ENCODE results near the gene RNF213.
"Not testable (repeated sequence)": the region's sequence is repeated elsewhere in the genome, so short reads cannot be mapped to it uniquely, and the experiment has no call there.

The RNF213 gene

GRCh38 chr17:80328634-80329380 lies 68.2 kb downstream of the RNF213 start:
- no peak for DNase-seq
- intact Hi-C loops (cut with DNase I) = no loop called here

- DNase-seq; intact Hi-C loops (cut with DNase I): not testable (repeated sequence)
Measured at GRCh38 chr17:80329421-80329820, 68.8 kb downstream of the RNF213 start.

GRCh38 chr17:80330276-80330675 lies 69.6 kb downstream of the RNF213 start:
- no peak for DNase-seq
- intact Hi-C loops (cut with DNase I) = no loop called here

- DNase-seq; intact Hi-C loops (cut with DNase I): not testable (repeated sequence)
Measured at GRCh38 chr17:80330938-80331337, 70.3 kb downstream of the RNF213 start.

- intact Hi-C loops (cut with DNase I) = no loop called here
- DNase-seq = no peak
Measured at GRCh38 chr17:80331820-80332219, 71.2 kb downstream of the RNF213 start.

- intact Hi-C loops (cut with DNase I) = no loop called here
- DNase-seq = no peak
Measured at GRCh38 chr17:80337195-80337895, 76.7 kb downstream of the RNF213 start.

GRCh38 chr17:80339118-80339517 lies 78.5 kb downstream of the RNF213 start:
- no peak for DNase-seq
- intact Hi-C loops (cut with DNase I) = no loop called here

- DNase-seq = no peak
- intact Hi-C loops (cut with DNase I) = no loop called here
Measured at GRCh38 chr17:80339731-80340456, 79.2 kb downstream of the RNF213 start.

- intact Hi-C loops (cut with DNase I) = no loop called here
- no peak for DNase-seq
Measured at GRCh38 chr17:80345321-80345720, 84.7 kb downstream of the RNF213 start.

- no peak for DNase-seq
- intact Hi-C loops (cut with DNase I) = no loop called here
Measured at GRCh38 chr17:80345841-80346497, 85.3 kb downstream of the RNF213 start.

- intact Hi-C loops (cut with DNase I) = no loop called here
- DNase-seq = no peak
Measured at GRCh38 chr17:80346498-80347275, 86.0 kb downstream of the RNF213 start.

- DNase-seq = peak in 2 of 42 donors; percentile 10 to 24
- intact Hi-C loops (cut with DNase I) = no loop called here
Measured at GRCh38 chr17:80347536-80347935, 86.9 kb downstream of the RNF213 start.

- intact Hi-C loops (cut with DNase I) = no loop called here
- DNase-seq = no peak
Measured at GRCh38 chr17:80347948-80348351, 87.3 kb downstream of the RNF213 start.

DNA sequence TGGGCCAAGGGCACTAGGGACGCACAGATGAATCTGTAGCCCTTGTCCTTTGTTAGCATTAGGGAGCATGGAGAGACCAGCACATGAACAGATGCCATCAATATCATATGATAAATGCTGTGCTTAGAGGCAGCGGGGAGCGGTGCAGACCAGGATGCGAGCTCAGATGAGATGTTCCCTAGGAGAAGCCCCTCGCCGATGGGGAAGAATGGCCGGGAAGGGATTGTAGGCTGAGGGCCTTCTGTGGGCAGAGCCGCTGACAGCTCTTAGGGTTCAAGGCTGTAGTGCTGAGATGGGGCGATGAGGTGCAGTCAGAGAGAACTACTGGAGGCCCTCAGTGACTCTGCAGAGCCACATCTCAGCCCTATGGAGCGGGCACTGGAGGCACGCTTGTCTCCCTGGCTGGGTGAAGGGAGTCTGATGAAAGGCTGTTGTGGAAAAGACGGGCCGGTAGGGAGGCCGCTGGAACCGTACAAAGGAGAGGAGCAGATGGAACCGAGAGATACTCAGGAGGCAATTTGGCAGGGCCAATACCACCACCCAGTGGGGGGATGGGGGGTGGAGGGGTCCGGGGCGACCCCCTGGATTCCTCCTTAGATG lies 88.0 kb downstream of the RNF213 start:
- intact Hi-C loops (cut with DNase I) = no loop called here
- no peak for DNase-seq

GRCh38 chr17:80349151-80349651 lies 88.5 kb downstream of the RNF213 start:
- DNase-seq = no peak
- intact Hi-C loops (cut with DNase I) = no loop called here

DNA sequence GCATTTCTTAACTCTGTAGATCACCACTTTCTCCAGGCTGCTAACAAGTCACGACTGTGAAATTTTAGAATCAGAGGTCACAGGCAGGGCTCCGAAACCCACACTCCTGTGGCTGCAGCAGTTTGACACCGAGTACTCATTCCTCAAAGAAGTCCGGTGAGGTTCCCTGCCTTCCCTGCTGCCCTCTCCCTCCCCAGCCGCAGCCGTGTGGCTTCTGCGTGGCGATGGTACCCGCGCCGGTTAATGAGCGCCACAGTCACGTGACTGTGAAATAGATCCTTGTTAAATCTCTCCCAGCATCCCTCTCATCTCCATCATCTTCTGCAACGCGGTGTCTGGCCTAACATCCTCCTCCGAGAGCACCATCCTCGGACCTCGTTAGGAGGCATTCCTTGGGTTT lies 89.1 kb downstream of the RNF213 start:
- DNase-seq = no peak
- intact Hi-C loops (cut with DNase I) = no loop called here

DNA sequence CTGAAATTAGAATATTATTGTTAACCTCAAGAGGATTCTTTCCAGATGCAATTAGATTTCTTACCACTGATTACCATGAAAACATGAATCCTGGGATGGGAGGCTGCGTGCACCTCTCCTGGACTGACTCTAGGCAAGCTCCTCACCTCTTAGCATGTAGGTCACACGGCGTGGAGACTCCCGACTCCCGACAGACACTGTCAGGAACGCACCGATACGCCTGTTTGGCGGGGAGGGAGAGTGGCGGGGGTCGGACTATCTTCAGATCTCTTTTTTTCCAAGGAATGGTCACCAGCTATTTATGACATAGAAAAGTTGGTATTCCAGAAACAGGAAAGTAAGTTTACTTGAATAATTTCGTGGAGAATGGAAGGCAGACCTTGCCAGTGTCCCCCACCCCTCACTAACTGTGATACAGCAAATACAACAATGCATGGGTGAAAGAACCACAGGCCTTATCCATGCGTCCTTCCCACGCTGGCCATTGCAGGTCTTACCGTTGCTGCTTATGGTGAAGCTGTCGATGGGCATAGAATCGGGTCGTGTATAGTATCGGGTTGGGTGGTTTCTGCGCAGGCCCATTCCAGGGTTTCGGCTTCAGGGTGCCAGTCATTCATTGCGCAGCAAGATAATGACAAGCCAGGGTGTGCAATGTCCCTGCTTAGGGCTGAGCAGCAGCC lies 91.7 kb downstream of the RNF213 start:
- intact Hi-C loops (cut with DNase I) = no loop called here
- no peak for DNase-seq

Measured in head of caudate nucleus (tissue), 42 donors.